NCI-H524 treated with DMSO at 0.1 percent for 48 hours (cell line): ENCODE results near the gene TGFBR1.
A peak's percentile ranks its signal among the peaks of the same experiment; 100 is the strongest.
"Not testable (repeated sequence)": the region's sequence is repeated elsewhere in the genome, so short reads cannot be mapped to it uniquely, and the experiment has no call there.

Experiments
- DNase-seq: peaks from one replicate; lab custom pipeline; 2025; lab: John Stamatoyannopoulos, UW

The TGFBR1 gene

DNA sequence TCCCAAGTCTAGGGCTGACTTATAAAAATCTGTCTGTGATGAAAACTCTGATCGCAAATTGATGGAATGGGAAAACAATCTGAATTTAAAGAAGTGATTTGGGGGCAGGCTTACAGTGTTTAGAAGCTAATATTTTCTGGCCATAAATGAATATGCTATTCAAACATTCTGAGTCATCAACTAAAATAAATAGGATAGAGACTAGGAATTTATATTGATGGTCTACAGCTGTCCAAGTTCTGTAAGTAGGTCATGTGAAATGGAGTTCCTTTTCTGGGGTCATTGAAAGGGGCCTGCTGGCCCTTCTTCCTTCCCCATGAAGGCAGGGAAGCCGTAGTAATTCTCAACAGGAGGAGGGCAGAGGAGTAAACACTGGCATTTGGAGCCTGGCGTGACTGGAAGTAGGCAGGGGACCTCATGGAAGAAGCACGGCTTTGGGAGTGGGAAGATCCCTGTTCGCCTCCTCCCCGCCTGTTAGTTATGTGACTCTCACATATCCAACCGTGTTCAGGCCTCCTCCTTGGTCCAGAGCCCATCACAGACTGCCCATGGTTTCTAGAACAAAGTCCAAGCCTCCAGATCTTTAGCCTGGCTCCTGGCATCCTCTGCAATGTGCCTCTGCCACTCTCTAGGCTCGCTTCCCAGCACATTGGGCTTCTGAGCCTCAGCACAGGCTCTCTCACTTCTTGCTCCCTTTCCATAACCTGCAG lies 85.1 kb downstream of the TGFBR1 start:
- no peak for DNase-seq

DNA sequence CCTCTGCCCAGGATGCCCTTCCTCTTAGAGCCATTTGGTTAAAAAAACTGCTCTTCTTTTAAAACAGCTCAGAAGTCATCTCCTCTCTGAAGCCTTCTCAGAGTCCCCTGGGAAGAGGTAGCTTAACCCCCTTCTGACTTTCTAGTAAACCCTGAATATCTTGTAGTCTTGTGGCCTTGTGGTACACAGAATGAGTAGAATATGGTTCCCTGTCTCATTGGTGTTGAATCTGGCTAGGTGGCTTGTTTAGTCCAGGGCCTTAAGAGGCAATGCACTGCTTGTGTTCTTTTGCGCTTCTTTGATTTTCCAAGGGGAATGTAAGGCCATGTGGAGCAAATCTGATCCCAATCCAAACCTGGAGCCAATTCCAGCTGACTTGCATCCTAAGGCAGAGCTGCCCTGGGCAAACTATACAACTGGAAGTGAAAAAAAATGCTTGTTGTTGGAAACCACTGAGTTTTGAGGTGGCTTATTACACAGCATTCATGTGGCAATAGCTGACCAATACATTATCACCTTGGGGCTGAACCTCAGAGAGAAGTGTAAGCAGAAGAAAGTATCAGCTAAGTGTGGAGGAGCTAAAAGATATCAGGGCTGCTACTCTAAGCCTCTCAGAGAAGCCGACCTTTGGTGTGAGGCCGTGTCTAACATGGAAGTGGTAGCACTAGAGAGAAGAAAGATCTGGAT lies 85.8 kb downstream of the TGFBR1 start:
- no peak for DNase-seq

- no peak for DNase-seq
Observed at GRCh38 chr9:99192786-99193465, 88.0 kb downstream of the TGFBR1 start.

DNA sequence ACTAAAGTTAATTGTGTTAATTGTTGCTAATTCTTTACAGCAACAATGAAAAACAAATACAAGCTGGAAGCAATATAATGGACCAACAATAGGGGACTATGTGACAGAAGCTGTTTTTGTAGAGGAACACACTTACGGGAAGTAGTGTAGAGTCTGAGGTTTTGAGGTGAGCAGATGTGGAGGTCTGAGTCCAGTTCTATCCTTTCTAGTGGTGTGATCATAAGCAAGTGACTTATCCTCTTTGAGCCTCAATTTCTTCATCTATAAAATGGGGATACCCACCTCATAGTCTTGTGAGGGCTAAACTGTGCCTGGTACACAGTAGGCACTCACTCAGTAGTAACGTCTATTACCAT lies 88.5 kb downstream of the TGFBR1 start:
- DNase-seq = no peak

- not testable (repeated sequence) for DNase-seq
Observed at GRCh38 chr9:99196484-99196883, 91.6 kb downstream of the TGFBR1 start.

DNA sequence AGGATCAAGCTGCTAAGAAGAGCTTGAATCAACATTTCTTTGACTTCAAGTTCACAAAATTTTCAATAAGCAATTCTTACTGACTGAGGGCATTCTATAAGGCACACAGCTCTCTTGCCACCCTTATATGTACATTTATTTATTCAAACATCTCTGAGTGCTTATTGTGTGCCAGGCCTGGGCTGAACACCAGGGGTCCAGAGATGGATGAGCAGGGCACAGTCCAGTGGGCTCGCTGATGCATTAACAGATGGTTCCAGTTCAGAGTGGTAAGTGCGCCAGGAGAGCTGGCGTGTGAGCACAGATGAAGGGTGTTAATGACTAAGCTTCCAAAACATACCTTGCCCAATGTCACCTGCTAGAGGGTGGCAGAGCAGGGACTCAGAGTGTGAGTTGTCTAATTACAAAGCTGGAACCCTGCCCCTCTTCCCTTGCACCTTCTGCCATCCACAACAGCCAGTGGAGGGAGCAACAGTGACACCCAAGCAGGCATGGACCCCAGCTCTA lies 92.3 kb downstream of the TGFBR1 start:
- DNase-seq = peak; percentile 93

- no peak for DNase-seq
Observed at GRCh38 chr9:99197987-99198386, 93.1 kb downstream of the TGFBR1 start.

DNA sequence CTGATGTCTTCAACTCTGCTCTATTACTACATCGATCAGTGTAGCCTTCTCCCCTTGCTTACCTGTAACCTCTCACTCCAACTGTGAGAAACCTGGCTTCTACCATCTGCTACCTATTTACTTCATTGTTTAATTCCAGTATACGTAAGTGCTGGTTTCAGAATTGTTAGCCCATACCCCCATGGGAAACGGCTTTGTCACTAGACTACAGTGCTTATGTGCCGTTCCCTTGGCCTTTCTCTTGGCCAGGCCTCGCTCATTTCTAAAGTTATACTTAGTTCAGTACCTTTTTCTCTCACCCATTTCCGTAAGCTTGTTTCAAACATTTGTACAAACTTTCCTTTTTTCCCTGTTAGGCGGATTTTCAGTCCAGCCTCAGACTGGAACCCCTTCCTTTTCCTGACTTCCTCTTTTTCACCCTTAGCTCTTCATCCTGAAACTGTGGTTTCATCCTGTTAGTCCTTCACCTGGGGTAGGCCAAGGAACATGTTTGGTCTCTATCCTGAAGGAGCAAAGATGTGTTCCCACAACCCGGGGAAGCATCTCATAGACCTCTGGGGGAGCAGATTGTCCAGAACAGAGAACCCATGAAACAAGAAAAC lies 95.1 kb downstream of the TGFBR1 start:
- peak; percentile 97 for DNase-seq

DNA sequence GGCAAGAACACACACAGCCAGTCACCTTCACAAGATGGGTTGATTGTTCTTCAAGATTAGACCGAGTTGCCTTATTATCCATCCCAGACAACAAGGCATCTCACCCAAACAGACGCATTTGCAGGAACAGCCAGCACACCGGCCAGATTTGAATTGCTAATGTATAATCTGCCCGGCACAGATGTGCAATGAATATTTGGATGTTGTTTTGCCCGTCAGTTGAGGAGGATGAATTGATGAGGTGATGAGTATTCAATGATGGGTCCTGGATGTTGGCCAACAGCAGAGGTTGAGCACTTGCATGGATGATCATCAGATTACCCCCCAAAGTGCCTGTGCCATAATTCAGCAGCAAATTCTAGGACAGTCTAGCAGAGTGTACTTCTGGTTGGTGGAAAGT lies 96.7 kb downstream of the TGFBR1 start:
- DNase-seq = peak; percentile 95
